G401 (cell line): ENCODE measurements around the gene ARHGAP22. TPM values are rescaled to one million over a fixed set of nuclear protein-coding genes. Genes with fewer than 3 reads are reported as not detected.

ENCODE experiments used
- DNase-seq: peaks from one replicate; pipeline ENCODE4 v3.0.0-alpha.2; 2015; ENCODE audit warnings: low spot score
- in situ Hi-C: cut with HindIII; loops from 2 replicates; pipeline ENCODE4 v1.10.0; 2016; ENCODE audit warnings: low sequenced_read_pairs, mixed read lengths
- total RNA-seq: library from RNA; depleted of rRNA; stranded (reverse); fragments of >200 nt; shearing (Covaris generic); gene quantifications from 2 replicates; pipeline ENCODE4 v1.2.3, GENCODE V29; 2014

The ARHGAP22 gene
- total RNA-seq, 1 experiment from 2014 or later, result 1.2 TPM

- in situ Hi-C loops, result no loop called here
- no peak for DNase-seq
Measured at GRCh38 chr10:48634984-48635557, 30.2 kb upstream of the ARHGAP22 start.

- in situ Hi-C loops, result no loop called here
- no peak for DNase-seq
Measured at GRCh38 chr10:48634198-48634983, 29.5 kb upstream of the ARHGAP22 start.

- in situ Hi-C loops, result no loop called here
- DNase-seq, result no peak
Measured at GRCh38 chr10:48633381-48634197, 28.7 kb upstream of the ARHGAP22 start.

- in situ Hi-C loops, result no loop called here
- no peak for DNase-seq
Measured at GRCh38 chr10:48632166-48632565, 27.3 kb upstream of the ARHGAP22 start.

- DNase-seq, result peak; percentile 37
- in situ Hi-C loops, result no loop called here
Measured at GRCh38 chr10:48627984-48628609, 23.2 kb upstream of the ARHGAP22 start.

- no peak for DNase-seq
- in situ Hi-C loops, result no loop called here
Measured at GRCh38 chr10:48626986-48627731, 22.3 kb upstream of the ARHGAP22 start.

- DNase-seq, result no peak
- in situ Hi-C loops, result no loop called here
Measured at GRCh38 chr10:48626447-48626846, 21.6 kb upstream of the ARHGAP22 start.

- no peak for DNase-seq
- in situ Hi-C loops, result no loop called here
Measured at GRCh38 chr10:48625826-48626134, 20.9 kb upstream of the ARHGAP22 start.

- in situ Hi-C loops, result no loop called here
- no peak for DNase-seq
Measured at GRCh38 chr10:48623607-48624132, 18.8 kb upstream of the ARHGAP22 start.

- no peak for DNase-seq
- in situ Hi-C loops, result no loop called here
Measured at GRCh38 chr10:48623009-48623408, 18.1 kb upstream of the ARHGAP22 start.

- no peak for DNase-seq
- in situ Hi-C loops, result no loop called here
Measured at GRCh38 chr10:48620719-48621118, 15.8 kb upstream of the ARHGAP22 start.

- in situ Hi-C loops, result no loop called here
- DNase-seq, result no peak
Measured at GRCh38 chr10:48616436-48616835, 11.6 kb upstream of the ARHGAP22 start.

- in situ Hi-C loops, result no loop called here
- no peak for DNase-seq
Measured at GRCh38 chr10:48614481-48615390, 9.9 kb upstream of the ARHGAP22 start.

GRCh38 chr10:48613016-48613415, 8.1 kb upstream of the ARHGAP22 start:
- in situ Hi-C loops, result no loop called here

GRCh38 chr10:48612236-48612943, 7.5 kb upstream of the ARHGAP22 start:
- DNase-seq, result no peak
- in situ Hi-C loops, result no loop called here

More at GRCh38 chr10:48613016-48613415, 8.1 kb upstream of the ARHGAP22 start:
- DNase-seq, result no peak

- no peak for DNase-seq
- in situ Hi-C loops, result no loop called here
Measured at GRCh38 chr10:48611133-48611532, 6.3 kb upstream of the ARHGAP22 start.

GRCh38 chr10:48610585-48611093, 5.8 kb upstream of the ARHGAP22 start:
- no peak for DNase-seq
- in situ Hi-C loops, result no loop called here
